ENCODE results near the gene CDKN2A. TPM values are rescaled to one million over a fixed set of nuclear protein-coding genes. Genes with fewer than 3 reads are reported as not detected.

CDKN2A gene
- polyA plus RNA-seq, 1 of the 3 experiments (the other 2 are of a cell fraction): 41.4 TPM

GRCh38 chr9:22002038-22002437 lies 7.8 kb upstream of the CDKN2A start:
- H3K9me3 ChIP-seq: no peaks in the 10 kb centered on the region
- 13% methylated on average over 1 of the region's 1 CpG for WGBS (ENCODE audit: low lambda C conversion rate)
- TF ChIP-seq SMC3 (IDR thresholded peaks at IDR 0.05; ENCODE audit: low read depth, low read length) (no peak), TEAD4 (IDR thresholded peaks at IDR 0.05; ENCODE audit: borderline replicate concordance, insufficient read depth) (no peak), PBX3 (IDR thresholded peaks at IDR 0.05) (no peak), JUND (IDR thresholded peaks at IDR 0.05) (no peak), RAD21 (IDR thresholded peaks at IDR 0.05; ENCODE audit: low read length) (no peak), CHD2 (IDR thresholded peaks at IDR 0.05; ENCODE audit: low read length, partially characterized antibody) (no peak), TCF12 (IDR thresholded peaks at IDR 0.05) (no peak), YY1 (IDR thresholded peaks at IDR 0.05; ENCODE audit: low read depth) (no peak), GATA2 (CRISPR knock-in tag; IDR thresholded peaks at IDR 0.05) (no peak), SIN3A (IDR thresholded peaks at IDR 0.05; ENCODE audit: borderline replicate concordance, low read depth, low read length) (no peak), FOXJ3 (CRISPR knock-in tag; IDR thresholded peaks at IDR 0.05) (no peak), FOSL2 (IDR thresholded peaks at IDR 0.05; ENCODE audit: borderline replicate concordance, low read depth) (no peak), NFIC (IDR thresholded peaks at IDR 0.05; ENCODE audit: borderline replicate concordance) (no peak), RXRA (IDR thresholded peaks at IDR 0.05; ENCODE audit: borderline replicate concordance, low read depth) (no peak), NRF1 (IDR thresholded peaks at IDR 0.05; ENCODE audit: low read depth, low read length) (no peak), REST (IDR thresholded peaks at IDR 0.05; ENCODE audit: low read depth, low read length) (no peak), EP300 (IDR thresholded peaks at IDR 0.05; ENCODE audit: borderline replicate concordance in 1 of 2, low read depth in 1 of 2, low read length in 1 of 2) (no peak), MXI1 (IDR thresholded peaks at IDR 0.05; ENCODE audit: low read depth, low read length) (no peak)
- peaks cover 11% of the 10 kb centered on the region for H3F3A ChIP-seq (replicated peaks; ENCODE audit: insufficient read depth)
- ChIA-PET POLR2A (no interaction called here), CTCF (interaction anchor here (2.3 kb wide), 1 partner anchor 189 kb away, joined by 8 read pairs; no protein-coding TSS in a partner anchor)
- peaks cover 0 to 11% of the 10 kb centered on the region in 2 experiments; a peak in 1 of 4 replicates for H3K4me1 ChIP-seq (ENCODE audit: control insufficient read depth in 1 of 2, insufficient read depth in 2 of 2, low read depth in 1 of 2, low read length in 1 of 2)
- no peaks in the 10 kb centered on the region for H3K9me2 ChIP-seq
- no peak overlapping the region for H2AFZ ChIP-seq (ENCODE audit: low read depth)
- H3K4me2 ChIP-seq: no peak overlapping the region
- no peaks in the 10 kb centered on the region; the same call in 1 of the 2 replicates for H3K27me3 ChIP-seq (ENCODE audit: insufficient read depth)
- H3K36me3 ChIP-seq (replicated peaks in 1 of 2; ENCODE audit: control insufficient read depth in 1 of 2, insufficient read depth in 2 of 2, low read length in 1 of 2): peaks cover 0 to 4% of the 10 kb centered on the region in 2 experiments
- no peaks in the 10 kb centered on the region for H3K79me2 ChIP-seq (ENCODE audit: insufficient read depth)
- H3K4me3 ChIP-seq (ENCODE audit: low read depth in 2 of 2, low read length in 1 of 2): no peak overlapping the region
- no peak for DNase-seq
- H3K27ac ChIP-seq (ENCODE audit: low read depth in 2 of 2, low read length in 1 of 2): no peak overlapping the region
- no peaks in the 10 kb centered on the region for H4K20me1 ChIP-seq (ENCODE audit: insufficient read depth)
- H3K9ac ChIP-seq: no peak overlapping the region

Measured in SK-N-SH (cell line).